KMS-11 (cell line): ENCODE results near the gene NAV3.

Source experiments
- H2AFZ ChIP-seq: fragments of 200-600 bp; sonication (generic); 2 replicates; pipeline ENCODE4 v1.6.1; 2016; ENCODE audit warnings: antibody characterized with exemption, mixed run types, low read depth
- H3K27ac ChIP-seq: fragments of 200-600 bp; sonication (generic); 2 replicates; pipeline ENCODE4 v1.6.1; 2016; ENCODE audit warnings: mild to moderate bottlenecking, mixed run types
- H3K27me3 ChIP-seq: fragments of 200-600 bp; sonication (generic); 2 replicates; pipeline ENCODE4 v1.6.1; 2017; ENCODE audit warnings: mild to moderate bottlenecking, low read depth, mixed run types, moderate library complexity; ENCODE audit not compliant: insufficient read depth
- H3K36me3 ChIP-seq: fragments of 200-600 bp; sonication (generic); 2 replicates; pipeline ENCODE4 v1.6.1; 2017; ENCODE audit warnings: mild to moderate bottlenecking, mixed run types; ENCODE audit not compliant: insufficient read depth
- H3K4me1 ChIP-seq: fragments of 200-600 bp; sonication (generic); 2 replicates; pipeline ENCODE4 v1.6.1; 2016; ENCODE audit warnings: mild to moderate bottlenecking, low read depth, mixed run types; ENCODE audit not compliant: poor library complexity, severe bottlenecking
- H3K4me2 ChIP-seq: fragments of 200-600 bp; sonication (generic); 2 replicates; pipeline ENCODE4 v1.7.0; 2016; ENCODE audit warnings: mild to moderate bottlenecking, mixed run types
- H3K4me3 ChIP-seq: fragments of 200-600 bp; sonication (generic); IDR thresholded peaks from 2 replicates; pipeline ENCODE4 v1.6.1; 2017; ENCODE audit warnings: low read depth, low read length, mixed read lengths; ENCODE audit not compliant: insufficient read depth
- H3K79me2 ChIP-seq: fragments of 200-600 bp; sonication (generic); 2 replicates; pipeline ENCODE4 v1.6.1; 2016; ENCODE audit warnings: low read depth, mixed run types; ENCODE audit not compliant: insufficient read depth
- H3K9ac ChIP-seq: fragments of 200-600 bp; sonication (generic); 2 replicates; pipeline ENCODE4 v1.6.1; 2016; ENCODE audit warnings: mild to moderate bottlenecking, mixed run types
- H4K20me1 ChIP-seq: fragments of 200-600 bp; sonication (generic); 2 replicates; pipeline ENCODE4 v1.6.1; 2016; ENCODE audit warnings: mild to moderate bottlenecking, mixed run types; ENCODE audit not compliant: insufficient read depth
- CTCF ChIP-seq: fragments of 200-600 bp; sonication (generic); conservative IDR thresholded peaks from 2 replicates; pipeline ENCODE4 v1.6.1; 2017; ENCODE audit warnings: low read depth, mild to moderate bottlenecking, antibody characterized with exemption, low read length, moderate library complexity, mixed read lengths

NAV3 gene

GRCh38 chr12:77941401-77941800 is 110.7 kb downstream of the NAV3 start:
- Histone ChIP-seq H2AFZ (no peak overlapping the region), H3K9ac (no peak overlapping the region), H3K36me3 (no peaks in the 10 kb centered on the region), H4K20me1 (no peaks in the 10 kb centered on the region), H3K27me3 (no peaks in the 10 kb centered on the region), H3K4me1 (no peaks in the 10 kb centered on the region), H3K79me2 (no peaks in the 10 kb centered on the region), H3K4me3 (no peak overlapping the region), H3K27ac (no peak overlapping the region), H3K4me2 (no peak overlapping the region)
- no peak for TF ChIP-seq CTCF

GRCh38 chr12:77943466-77943865 is 112.8 kb downstream of the NAV3 start:
- Histone ChIP-seq H3K79me2 (no peaks in the 10 kb centered on the region), H3K4me3 (no peak overlapping the region), H2AFZ (no peak overlapping the region), H3K27ac (no peak overlapping the region), H3K4me2 (no peak overlapping the region), H3K27me3 (no peaks in the 10 kb centered on the region), H3K36me3 (no peaks in the 10 kb centered on the region), H4K20me1 (no peaks in the 10 kb centered on the region), H3K9ac (no peak overlapping the region), H3K4me1 (no peaks in the 10 kb centered on the region)
- no peak for TF ChIP-seq CTCF

DNA sequence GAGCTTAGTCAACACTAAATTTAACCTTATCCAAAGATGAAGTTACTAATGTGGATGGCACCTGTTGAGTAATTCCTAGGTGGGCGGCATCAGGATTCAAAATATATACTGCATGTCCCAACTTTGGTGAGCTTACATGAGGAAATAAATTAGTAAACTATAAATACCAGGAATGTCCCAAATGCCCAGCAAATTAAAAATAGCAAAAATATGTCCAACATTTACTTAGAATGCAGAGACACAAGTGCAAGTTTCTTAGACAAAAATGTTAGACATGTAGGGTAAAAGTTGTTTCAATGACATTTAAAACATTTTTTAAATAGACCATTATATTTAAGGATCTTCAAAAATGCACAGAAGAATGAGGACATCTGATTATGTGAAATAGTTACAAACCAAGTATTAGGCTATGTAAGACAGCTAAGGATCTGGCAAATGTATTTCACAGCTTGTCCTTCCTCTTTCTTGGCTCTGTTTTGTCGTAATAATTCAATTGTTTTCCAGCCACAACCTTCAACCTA is 115.9 kb downstream of the NAV3 start:
- H3K79me2 ChIP-seq = no peaks in the 10 kb centered on the region
- no peak overlapping the region for H3K9ac ChIP-seq
- H3K27ac ChIP-seq = no peak overlapping the region
- H2AFZ ChIP-seq = no peak overlapping the region
- H3K4me2 ChIP-seq = no peak overlapping the region
- no peak overlapping the region for H3K4me3 ChIP-seq
- no peaks in the 10 kb centered on the region for H3K4me1 ChIP-seq
- H3K27me3 ChIP-seq = no peaks in the 10 kb centered on the region
- no peaks in the 10 kb centered on the region for H4K20me1 ChIP-seq
- no peak for TF ChIP-seq CTCF
- H3K36me3 ChIP-seq = no peaks in the 10 kb centered on the region

- no peak overlapping the region for H3K9ac ChIP-seq
- no peak overlapping the region for H2AFZ ChIP-seq
- no peaks in the 10 kb centered on the region for H4K20me1 ChIP-seq
- no peaks in the 10 kb centered on the region for H3K27me3 ChIP-seq
- no peaks in the 10 kb centered on the region for H3K4me1 ChIP-seq
- no peak overlapping the region for H3K4me2 ChIP-seq
- H3K36me3 ChIP-seq = no peaks in the 10 kb centered on the region
- no peak overlapping the region for H3K4me3 ChIP-seq
- H3K27ac ChIP-seq = no peak overlapping the region
- H3K79me2 ChIP-seq = no peaks in the 10 kb centered on the region
- TF ChIP-seq CTCF = no peak
These were observed 116.6 kb downstream of the NAV3 start for GRCh38 chr12:77947330-77947729.
